ENCODE data around the gene CDC73.

GRCh38 chr1:193094112-193094511 lies 27.7 kb upstream of the CDC73 start:
- TF ChIP-seq POLR2AphosphoS5 (IDR thresholded peaks at IDR 0.05), result no peak
- TF ChIP-seq CTCF (IDR thresholded peaks at IDR 0.05), result no peak

All from transverse colon (tissue), 4 donors.